Pons (tissue), 1 donor: ENCODE results near the gene FAM20C.

Source experiments
- DNase-seq: peaks from one replicate; pipeline ENCODE4 v3.0.0-alpha.2; 2016; ENCODE audit warnings: low spot score

The FAM20C gene

DNA sequence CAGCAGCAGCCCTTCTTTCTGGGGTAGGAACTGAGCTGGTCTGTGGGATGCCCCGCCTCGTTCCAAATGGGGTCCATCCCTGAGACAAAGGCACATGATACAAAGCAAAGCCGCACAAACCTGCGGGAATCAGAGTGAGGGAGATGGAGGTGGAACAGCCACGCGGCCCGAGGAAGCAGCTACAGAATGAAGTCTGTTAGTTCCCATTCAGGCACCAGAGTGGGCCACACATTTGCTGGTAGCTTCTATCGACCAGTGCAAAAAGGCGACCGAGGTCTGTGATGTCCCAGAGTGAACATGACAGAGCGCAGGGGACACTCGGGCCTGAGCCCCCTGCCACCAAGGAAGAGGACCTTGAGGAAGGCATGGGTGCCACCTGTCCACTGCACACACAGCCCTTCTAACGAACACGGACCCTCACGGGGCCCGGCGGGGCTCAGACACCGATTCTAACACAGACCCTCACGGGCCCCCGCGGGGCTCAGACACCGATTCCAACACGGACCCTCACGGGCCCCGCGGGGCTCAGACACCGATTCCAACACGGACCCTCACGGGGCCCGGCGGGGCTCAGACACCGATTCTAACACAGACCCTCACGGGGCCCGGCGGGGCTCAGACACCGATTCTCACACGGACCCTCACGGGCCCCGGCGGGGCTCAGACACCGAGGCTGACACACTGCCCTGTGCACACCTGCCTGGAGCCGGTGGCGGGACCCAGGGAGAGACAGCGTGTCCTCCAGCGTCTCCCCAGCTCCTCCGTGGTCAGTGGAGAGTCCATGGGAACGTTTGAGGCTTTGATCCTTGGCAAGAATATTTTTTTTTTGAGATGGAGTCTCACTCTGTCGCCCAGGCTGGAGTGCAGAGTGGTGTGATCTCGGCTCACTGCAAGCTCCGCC, 32.8 kb upstream of the FAM20C start:
- no peak for DNase-seq

DNA sequence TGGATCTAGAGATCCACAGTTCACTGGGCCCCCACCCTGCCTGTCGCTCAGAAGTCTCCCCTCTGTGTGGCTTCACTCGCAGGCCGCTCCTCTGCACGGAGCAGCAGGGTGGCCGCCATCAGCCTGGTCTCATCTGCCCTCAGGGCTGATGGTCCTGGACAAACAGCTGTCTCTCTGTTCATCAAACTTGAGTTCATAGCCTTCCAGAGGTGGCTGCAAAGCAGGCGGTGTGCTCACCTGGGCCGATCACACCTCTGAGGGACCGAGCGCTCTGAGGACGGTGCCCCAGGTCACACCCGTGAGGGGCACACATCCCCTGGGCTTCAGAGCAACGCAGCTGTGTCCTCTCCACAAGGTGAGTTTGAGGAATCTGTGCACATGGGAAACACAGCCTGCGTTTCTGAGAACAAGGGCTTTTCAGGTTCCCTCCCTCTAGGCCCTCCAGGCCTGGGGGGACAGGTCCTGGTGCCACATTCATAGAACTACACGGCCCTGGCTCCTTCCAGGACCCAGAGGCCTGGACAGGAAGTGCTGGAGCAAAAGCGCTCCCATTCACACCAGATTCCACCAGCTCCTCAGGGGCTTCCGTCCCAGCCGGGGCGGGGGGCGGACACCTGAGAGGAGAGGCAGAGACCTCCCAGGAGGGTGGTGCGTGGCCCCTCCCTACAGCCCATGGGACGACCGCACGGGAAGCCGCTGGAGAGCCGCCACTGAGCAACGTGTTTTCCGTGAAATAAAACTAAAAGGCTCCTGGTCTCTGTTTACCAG, 31.2 kb upstream of the FAM20C start:
- DNase-seq, result no peak

DNA sequence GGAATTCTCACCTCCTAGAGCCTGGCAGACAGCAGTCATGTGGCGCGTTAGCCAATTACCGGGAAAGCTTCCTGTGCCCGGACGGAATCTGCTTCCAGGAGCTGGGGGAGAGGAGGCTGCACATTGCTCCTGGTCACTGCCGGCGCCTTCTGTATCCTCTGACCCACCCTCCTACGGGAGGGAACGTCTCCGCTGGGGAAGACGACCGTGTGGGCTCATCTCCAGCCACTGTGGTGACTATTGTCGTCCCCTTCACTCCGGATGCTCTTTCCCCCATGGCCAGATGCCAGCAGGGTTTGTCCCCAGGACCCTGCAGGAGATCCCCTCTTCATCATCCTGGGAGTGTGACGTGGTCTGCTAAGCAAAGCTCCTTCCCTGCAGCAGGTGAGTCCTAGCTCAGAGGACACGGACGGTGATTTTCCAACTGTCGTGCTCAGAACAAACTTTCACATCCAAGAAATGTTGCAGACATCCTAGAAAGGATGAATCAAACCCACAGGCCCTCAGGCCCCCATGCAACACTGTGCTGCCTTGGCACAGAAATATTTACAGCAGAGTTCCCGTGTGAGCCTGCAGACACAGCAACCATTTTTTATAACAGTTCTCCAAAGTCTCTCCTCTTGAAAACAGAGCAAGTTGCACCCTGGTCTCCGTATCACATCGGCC, 29.6 kb upstream of the FAM20C start:
- DNase-seq, result no peak

DNA sequence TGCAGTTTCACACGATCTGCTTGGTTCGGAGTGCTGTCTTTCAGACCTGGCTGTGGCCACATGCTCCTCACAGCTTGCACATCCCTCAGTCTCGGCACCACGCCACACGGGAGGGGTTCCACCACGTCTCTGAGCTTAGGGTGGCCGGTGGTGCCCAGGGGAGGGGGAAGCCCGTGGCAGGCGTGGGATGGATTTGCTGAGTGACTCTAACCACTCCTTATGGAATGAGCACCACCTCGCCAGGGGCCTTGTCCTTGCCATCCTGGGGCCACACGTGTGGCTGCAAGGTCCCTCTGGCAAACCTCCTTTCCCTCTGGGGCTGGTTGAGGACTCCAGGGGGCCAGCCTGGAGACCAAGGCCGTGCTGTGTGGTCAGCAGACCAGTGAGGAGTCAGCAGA, 29.1 kb upstream of the FAM20C start:
- DNase-seq, result no peak

DNA sequence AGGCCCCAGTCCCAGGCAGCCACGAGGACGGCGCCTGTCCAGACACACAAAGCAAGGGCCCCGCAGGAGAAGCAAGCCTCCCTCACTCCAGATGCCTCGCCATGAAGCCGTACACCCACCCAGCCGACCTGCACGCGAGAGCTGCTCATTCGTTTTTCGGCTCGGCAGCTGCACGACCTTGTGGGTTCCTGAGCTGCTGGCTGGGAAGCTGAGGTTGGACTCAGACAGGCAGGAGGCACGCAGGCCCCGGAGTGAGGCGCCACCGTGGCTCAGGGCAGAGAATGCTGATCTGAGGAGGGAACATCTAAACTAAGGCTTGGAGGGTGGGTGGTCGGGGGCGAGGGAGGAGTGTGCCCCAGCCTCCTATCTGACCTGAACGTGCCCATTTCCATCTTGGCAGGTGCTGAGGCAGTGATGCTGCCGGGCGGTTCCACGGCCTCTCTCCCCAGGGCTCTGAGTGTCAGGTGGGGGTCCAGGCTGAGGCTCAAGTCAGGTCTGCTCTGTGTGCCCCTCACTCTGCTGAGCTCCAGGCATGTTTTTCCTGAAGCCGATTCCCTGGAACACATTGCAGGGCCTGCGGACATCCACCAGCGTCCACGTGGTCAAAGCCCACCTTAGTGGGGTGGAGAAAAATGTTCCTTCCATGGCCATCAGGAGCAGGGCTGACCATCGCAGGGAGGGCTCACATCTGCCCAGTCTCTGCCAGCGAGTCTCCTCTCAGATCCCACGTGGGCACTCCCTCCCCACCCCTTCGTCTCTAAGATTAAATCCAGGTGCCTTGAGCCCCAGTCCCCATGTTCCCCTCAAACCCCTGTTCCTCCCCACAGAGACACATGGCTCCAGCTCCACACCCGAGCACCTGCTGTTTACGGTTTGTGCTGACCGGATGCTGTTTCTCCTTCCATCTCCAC, 28.1 kb upstream of the FAM20C start:
- no peak for DNase-seq

DNA sequence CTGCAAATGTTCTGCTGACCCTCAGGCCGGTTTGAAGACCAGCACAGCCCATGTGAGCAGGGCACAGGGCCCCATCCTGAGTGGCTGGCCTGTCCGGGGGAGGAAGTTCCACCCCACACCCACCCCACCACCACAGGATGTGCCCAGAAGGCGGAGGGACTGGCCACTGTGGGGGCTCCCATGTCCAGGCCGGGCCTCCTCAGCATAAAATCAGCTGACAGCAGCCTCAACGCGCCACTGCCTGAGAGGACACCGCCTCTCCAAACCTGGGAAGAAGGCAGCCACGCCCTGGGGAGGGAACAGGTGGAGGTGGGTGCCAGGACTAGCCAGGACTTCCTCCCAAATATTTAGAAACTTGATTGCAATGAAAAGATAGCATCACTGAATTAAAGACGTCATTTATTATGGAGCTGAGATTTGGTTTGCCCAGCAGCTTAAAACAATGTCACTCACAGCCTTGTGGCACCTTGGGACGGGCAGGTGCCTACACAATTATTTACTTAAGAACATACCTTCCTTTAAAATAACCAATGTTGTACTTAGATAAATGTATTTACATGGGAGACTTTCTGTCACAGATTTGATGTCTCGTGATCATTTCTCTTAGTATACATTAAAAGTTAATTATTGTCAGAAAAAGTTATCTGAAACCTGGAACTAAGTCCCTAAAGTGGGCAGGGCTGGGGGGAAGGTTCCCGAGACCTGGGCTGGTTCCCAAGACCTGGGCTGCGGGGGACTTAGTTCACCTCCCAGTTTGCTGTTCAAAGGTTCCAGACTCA, 27.3 kb upstream of the FAM20C start:
- DNase-seq, result peak; percentile 34

DNA sequence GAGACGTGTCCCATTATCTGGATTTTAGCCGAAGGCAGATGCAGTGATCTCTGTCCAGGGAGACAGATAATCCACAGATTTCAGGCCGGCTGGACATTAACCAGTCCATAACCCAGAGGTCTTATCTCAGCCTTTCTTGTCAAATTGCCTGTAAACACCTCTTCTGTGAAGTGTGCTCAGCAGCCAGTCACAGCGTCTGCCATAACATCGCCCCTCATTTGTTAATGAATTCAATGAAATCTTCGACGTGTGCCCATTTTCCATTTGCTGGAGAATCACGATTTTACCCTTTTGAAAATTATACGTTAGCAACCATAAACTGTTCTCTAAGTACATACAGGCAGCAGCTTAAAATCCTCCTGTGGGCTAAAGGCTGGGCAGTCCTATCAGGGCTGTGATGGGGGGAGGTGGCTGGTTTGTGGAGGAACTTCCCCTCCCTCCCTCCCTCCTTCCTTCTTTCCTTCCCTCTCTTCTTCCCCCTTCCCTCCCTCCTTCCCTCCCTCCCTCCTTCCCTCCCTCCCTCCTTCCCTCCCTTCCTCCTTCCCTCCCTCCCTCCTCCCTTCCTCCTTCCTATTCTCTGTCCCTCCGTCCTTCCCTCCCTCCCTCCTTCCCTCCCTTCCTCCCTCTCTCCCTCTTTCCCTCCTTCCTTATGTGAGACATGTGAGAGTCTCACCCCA, 26.6 kb upstream of the FAM20C start:
- DNase-seq, result no peak

DNA sequence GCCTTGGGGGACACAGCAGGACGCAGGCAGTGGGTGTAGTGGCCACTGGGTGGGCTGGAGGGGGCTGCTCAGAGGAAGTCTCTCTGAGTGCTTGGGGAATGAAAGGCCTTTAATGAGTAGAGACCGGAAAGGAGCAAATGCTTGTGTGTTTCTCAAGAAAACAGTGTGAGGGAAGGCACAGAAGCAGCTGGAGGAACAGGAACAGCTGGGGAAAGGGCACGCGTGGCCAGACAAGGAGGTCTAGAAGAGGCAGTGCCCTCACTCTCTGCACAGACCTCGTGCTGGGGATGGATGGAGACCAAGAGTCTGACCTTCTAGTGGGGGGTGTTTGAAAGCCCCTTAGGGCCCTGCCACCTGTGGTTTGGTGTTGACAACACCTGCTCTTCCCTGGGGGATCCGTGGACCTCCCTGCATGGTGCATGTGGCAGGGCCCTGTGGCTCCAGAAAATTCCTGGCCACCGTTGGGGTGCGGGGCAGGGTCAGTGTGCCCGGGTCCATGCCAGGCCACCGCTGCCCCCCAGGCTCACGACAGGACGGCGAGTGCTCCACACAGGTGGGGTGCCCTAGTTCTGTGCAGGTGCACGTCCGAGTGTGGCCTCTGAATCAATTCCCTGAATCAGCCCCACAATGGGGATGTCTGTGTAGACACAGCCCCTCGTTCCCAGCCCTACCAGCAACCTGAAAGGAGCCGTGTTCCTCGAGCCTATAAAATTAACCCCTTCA, 25.9 kb upstream of the FAM20C start:
- DNase-seq, result no peak

DNA sequence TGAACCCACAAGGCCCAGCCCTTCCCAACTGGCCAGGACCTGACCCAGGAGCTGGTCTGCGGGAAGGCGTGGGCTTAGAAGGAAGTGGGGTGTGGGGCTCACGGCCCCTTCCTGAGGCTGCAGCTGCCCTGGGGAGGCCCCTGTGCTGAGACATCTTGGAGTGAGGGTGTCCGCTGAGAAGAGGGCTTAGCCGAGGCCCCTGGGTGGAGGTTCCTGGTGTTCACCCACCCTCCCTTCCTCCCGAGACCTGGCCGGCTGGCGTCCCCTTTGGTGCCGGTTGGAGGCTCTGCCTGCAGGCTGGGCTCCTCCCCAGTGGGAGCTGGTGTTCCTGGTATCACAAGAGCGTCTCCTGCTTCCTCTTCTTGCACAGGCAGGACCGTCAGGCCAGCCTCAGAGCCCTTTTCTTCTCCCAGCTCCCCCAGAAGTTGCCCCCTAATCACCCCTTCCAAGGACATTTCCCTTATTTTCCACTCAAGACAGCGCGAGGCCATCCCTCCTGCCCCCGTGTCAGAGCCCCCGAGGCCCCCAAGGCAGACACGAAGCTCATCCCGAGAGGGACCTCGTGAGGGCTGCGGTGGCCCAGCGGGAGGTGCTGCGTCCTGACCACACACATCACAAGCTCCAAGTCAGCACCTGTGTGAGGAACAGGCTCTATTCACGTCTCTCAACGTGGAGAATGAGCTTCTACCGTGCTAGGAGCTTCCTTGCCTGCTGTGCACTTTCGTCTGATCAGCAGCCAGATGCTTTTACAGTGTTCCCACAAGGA, 25.1 kb upstream of the FAM20C start:
- peak; percentile 24 for DNase-seq

DNA sequence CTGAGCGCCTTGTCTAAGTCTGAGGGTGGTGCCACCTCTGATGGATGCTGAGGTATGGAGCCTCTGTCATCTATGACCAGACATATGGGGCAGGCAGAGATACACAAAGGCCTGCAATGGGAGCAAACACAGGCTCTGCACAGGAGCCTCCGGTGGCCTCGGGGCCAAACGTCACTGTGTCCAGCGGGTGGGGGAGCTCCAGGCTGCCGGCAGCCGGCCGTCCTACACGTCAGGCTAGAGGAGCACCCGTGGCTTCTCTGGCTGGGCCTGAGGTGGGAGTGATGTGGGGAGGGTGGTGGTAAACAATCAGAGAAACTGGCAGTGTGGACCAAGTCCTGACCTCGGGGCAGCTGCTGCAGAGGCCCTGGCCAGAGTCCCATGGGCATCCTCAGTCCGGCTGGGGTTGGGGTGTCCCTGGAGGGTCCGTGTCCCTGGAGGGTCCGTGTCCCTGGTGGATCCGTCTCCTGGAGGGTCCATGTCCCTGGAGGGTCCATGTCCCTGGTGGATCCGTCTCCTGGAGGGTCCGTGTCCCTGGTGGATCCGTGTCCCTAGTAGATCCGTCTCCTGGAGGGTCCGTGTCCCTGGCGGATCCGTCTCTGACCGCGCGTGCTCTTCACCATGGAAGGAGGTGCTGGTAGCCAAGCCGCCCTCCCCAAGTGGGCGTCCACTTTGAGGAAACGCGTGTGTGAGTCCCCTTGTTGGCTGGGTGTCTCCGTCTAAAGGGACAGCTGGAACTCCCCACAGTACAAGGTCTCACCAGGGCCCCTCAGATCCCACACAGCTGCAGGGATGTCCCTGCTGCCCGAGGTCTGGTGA, 24.2 kb upstream of the FAM20C start:
- no peak for DNase-seq

DNA sequence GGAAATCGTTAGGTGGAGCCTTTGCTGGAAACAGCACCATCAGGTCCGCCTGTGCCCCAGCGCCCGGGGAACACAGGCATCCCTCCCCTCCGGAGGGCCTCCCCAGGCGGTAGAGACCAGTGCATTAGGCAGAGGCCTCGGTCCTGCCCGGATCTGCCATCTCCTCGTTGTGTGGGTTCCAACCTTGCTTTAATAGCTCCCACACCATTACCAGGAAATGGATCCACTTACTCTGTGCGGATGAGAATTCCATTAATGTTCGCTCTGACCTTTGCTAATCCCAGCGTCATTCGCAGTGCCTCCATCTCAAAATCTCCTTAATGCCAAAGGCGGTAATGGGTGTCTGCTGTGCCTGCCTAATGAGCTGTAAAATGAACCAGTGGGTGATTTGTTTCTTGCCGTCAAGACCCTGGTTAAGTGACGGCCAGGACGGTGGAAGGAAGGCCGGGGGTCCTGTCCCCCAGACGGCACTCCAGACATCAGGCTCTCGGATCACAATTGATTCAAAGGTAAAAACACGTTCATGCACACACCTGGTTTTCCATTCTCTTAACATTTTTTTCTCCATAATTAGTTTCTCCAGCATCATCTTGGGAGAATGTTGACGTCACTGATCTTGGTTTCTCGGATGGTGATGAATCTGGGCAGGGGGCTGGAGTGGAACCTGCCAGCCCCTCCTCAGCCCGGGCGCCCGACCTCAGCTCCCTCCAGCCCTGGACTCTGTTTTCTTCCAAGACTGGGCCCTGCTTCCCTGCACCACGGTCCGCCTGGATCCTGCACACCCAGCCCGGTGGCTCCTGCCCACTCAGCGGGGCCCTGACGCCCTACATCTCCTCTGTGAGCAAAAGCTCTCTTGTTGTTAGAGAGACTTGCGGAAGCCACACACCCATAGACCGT, 22.8 kb upstream of the FAM20C start:
- DNase-seq, result no peak

DNA sequence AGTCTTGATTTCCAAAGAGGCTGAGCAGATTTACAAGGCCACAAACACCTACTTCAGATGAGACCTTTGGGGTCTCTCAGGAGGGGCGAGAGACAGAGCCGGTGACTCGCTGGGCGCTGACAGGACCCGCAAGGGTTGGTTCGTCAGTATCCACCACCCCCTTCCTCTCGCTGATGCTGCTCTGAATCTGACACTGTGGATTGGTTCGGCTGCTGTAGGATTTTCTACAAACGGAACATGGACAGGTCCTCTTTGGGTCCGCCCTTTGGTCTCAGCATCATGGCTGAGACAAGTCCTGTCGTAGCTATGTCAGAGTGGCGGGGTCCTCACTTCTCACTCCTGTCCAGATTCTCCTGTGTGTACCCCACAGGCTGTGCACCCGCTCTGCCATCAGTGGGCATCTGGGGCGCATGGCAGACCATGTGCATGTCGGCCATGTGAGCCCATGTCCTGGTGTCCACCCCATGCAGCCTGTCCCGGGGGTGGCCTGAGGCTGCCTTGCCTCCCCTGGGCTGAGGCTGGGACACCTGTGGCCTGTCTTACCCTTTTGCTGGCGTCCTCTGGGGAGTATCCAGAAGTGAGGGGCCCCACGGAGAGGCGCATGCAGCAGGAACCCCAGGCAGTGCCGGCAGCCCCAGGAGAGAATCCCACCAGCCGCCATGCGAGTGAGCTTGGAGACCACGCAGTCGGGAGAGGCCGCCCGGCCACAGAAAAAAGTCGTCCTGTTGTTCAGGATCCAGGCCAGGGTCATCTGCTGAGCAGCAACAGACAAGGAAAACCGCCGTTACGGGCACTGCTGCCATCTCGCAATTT, 21.6 kb upstream of the FAM20C start:
- DNase-seq, result no peak

DNA sequence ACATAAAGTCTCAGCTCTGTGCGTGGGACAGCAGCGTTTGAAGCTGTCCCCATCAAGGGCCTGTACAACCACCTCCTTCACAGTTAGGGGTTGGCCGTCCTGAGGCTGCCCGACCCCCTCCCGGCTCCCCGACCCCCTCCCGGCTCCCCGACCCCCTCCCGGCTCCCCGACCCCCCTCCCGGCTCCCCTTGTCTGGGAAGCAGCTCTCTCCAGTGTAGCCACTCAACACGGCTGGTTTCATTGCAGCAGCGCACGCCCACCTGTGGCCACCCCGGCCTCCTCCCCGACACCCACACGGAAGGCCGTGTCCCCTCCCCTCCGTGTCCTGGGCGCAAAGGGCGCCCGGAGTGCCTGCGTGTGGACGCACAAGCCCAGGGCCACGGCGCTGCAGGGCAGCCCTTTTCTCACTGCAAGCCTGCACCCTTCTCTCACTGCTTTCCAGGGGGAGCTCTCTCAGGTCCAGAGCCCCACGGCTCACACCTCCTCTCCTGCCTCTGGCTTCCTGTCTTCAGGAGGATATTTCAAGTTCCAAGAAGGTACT, 20.9 kb upstream of the FAM20C start:
- no peak for DNase-seq

DNA sequence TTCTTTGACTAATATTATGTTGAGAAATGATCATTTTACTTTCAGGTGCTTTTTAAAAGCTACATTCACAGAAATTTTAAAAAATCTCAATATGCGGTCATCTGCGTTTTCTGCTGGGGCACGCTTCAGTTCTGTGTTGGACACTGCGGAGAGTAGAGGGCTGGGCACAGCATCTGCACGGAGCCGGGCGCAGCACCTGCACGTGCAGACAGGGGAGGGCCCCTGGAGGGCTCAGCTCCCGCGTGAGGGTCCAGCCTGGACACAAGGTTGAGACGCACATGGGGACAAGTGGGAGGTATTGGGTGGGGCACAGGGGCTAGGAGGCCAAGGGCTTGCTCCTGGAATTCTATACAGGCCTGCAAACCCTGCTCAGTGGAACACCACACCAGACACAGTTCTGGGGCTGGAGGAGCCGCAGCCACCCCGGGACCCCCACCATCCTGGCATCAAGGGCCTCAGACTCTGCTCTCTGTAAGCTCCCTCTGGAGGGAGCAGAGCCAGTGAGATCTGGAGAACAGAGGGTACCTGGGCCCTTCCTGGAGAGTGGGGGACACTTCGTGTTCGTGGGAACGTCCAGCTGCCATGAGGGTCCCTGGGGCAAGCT, 20.4 kb upstream of the FAM20C start:
- no peak for DNase-seq

DNA sequence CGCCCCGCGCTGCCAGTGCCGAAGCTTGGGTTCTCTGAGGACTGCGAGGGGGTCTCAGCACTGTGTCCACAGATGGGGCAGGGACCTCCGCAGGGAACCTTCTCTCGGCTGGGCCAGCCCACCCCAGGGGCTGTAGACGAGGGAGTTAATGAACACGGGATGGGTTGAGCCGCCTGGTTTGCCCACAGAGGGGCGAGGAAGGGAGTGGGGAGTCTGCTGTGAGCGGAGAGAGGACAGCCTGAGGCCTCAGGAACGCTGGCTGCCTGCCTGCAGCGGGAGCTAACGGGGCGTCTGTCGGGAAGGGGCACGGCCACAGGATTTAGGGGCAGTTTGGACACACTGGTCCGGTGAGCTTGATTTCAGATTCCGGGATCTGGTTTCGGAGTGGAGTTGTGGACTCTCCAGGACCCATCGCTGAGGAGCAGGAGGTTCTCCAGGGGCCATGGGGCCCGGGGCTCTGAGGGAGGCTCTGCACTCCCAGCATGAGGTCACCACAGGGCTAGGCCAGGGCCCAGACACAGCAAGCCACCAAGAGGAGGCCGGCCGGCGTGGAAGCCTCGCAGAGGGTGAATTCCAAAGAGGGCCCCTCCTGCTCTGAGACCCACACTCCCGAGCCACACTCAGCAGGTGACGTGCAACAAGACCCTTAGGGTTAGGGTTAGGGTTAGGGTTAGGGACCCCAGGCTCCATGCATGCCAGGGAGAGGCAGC, 19.0 kb upstream of the FAM20C start:
- DNase-seq, result no peak
